LNCaP clone FGC (cell line): ENCODE data around the gene MANSC1.
A peak's percentile ranks its signal among the peaks of the same experiment; 100 is the strongest.

ENCODE experiments used
- DNase-seq: peaks from one replicate; pipeline ENCODE4 v3.0.0-alpha.2; 2011; ENCODE audit warnings: low read depth
- H3K4me3 ChIP-seq: 2 replicates; pipeline ENCODE4 v1.5.1; 2011; ENCODE audit warnings: mild to moderate bottlenecking, low read depth, low read length, control low read depth
- CTCF ChIP-seq: IDR thresholded peaks from 2 replicates; pipeline ENCODE4 v1.5.1; 2012; ENCODE audit warnings: mild to moderate bottlenecking; ENCODE audit not compliant: control insufficient read depth, insufficient read depth; ENCODE audit errors: extremely low read depth

The MANSC1 gene

GRCh38 chr12:12365446-12365802 lies 15.4 kb upstream of the MANSC1 start:
- H3K4me3 ChIP-seq = no peak overlapping the region
- TF ChIP-seq CTCF = no peak
- no peak for DNase-seq

GRCh38 chr12:12364787-12365445 lies 14.9 kb upstream of the MANSC1 start:
- TF ChIP-seq CTCF = no peak

GRCh38 chr12:12358528-12358927 lies 8.5 kb upstream of the MANSC1 start:
- DNase-seq = no peak
- TF ChIP-seq CTCF = no peak
- peak overlapping the region; percentile 80 for H3K4me3 ChIP-seq

More at GRCh38 chr12:12364787-12365445, 14.9 kb upstream of the MANSC1 start:
- DNase-seq = no peak
- no peak overlapping the region for H3K4me3 ChIP-seq

GRCh38 chr12:12357719-12358461 lies 7.8 kb upstream of the MANSC1 start:
- H3K4me3 ChIP-seq = peak overlapping the region; percentile 80
- TF ChIP-seq CTCF = no peak
- no peak for DNase-seq

GRCh38 chr12:12356896-12357718 lies 7.1 kb upstream of the MANSC1 start, which contains the start of gene BORCS5:
TSS of gene BORCS5 (plus strand) at chr12:12357078. CDS start at chr12:12357452, 374 bp downstream.
- H3K4me3 ChIP-seq = peak within 1 kb of the TSS; percentile 80
- peak; percentile 48 for TF ChIP-seq CTCF
- DNase-seq = peak; percentile 91

GRCh38 chr12:12356467-12356895 lies 6.4 kb upstream of the MANSC1 start:
- no peak for TF ChIP-seq CTCF
- peak overlapping the region; percentile 80 for H3K4me3 ChIP-seq
- DNase-seq = no peak
